ENCODE data around the gene DEDD2. TPM values are rescaled to one million over a fixed set of nuclear protein-coding genes. Genes with fewer than 3 reads are reported as not detected.

The DEDD2 gene
- total and polyA plus RNA-seq, 10 of the 15 experiments (the other 5 are each of a cell fraction or from before 2014, with no cell fraction given): 2.5 to 24.7 (median 17.6) TPM

- in situ Hi-C loops (cut with MboI) (no loop called here), intact Hi-C loops (cut with micrococcal nuclease; ENCODE audit: unreplicated experiment) (no loop called here)
- Histone ChIP-seq H3K36me3 (ENCODE audit: control insufficient read depth in 2 of 2, insufficient read depth in 2 of 2, low read length in 1 of 2) (no peaks in the 10 kb centered on the region), H3K9me3 (replicated peaks; ENCODE audit: control insufficient read depth, insufficient read depth, low read length) (no peaks in the 10 kb centered on the region), H3K4me3 (no peak overlapping the region), H3K4me1 (ENCODE audit: control insufficient read depth, insufficient read depth, low read length) (no peaks in the 10 kb centered on the region), H3K9ac (ENCODE audit: control insufficient read depth, insufficient read depth, low read length) (no peak overlapping the region), H2AFZ (ENCODE audit: control insufficient read depth, low read depth, low read length) (no peak overlapping the region), H3K27ac (ENCODE audit: control insufficient read depth, insufficient read depth) (no peak overlapping the region), H3K79me2 (ENCODE audit: control insufficient read depth, insufficient read depth, low read length) (no peaks in the 10 kb centered on the region), H3K4me2 (ENCODE audit: control insufficient read depth, insufficient read depth) (no peak overlapping the region), H4K20me1 (ENCODE audit: control insufficient read depth, insufficient read depth) (no peaks in the 10 kb centered on the region; the same call in 1 of the 2 replicates), H3K27me3 (replicated peaks in 1 of 2; ENCODE audit: control insufficient read depth in 2 of 2, insufficient read depth in 2 of 2, low read length in 1 of 2) (peaks cover 10 to 32% of the 10 kb centered on the region in 2 experiments)
- BruUV-seq (replicated peaks): no TSS peak
- CTCF ChIA-PET: interaction anchor here (1.7 kb wide), 1 partner anchor 122 kb away, joined by 4 read pairs; no protein-coding TSS in a partner anchor
- 49% methylated on average over 11 of the region's 11 CpGs for WGBS (ENCODE audit: insufficient coverage, insufficient replicate concordance, low lambda C conversion rate, missing lambda C conversion rate)
- TF ChIP-seq ZBTB40 (IDR thresholded peaks at IDR 0.05; ENCODE audit: borderline replicate concordance) (no peak), ZBED1 (IDR thresholded peaks at IDR 0.05; ENCODE audit: borderline replicate concordance) (no peak), TCF12 (IDR thresholded peaks at IDR 0.05; ENCODE audit: low read depth, low read length) (no peak), NFIC (IDR thresholded peaks at IDR 0.05; ENCODE audit: low read depth, low read length) (no peak), RFX5 (IDR thresholded peaks at IDR 0.05; ENCODE audit: low read depth, low read length) (no peak), NRF1 (conservative IDR thresholded peaks at IDR 0.05; ENCODE audit: low read depth, low read length) (no peak), MYB (IDR thresholded peaks at IDR 0.05; ENCODE audit: borderline replicate concordance, low read depth, low read length) (no peak), ZBTB11 (CRISPR knock-in tag; IDR thresholded peaks at IDR 0.05) (no peak), SRF (IDR thresholded peaks at IDR 0.05; ENCODE audit: low read depth in 2 of 2, low read length in 2 of 2) (no peak)
- no peak for FAIRE-seq
- SMC1A ChIA-PET (ENCODE audit: uncharacterized antibody, unreplicated experiment): no interaction called here
- POLR2A ChIA-PET: no interaction called here
- ATAC-seq: no peak
- DNase-seq (ENCODE audit: low read depth, low spot score): no peak
- RAD21 ChIA-PET (ENCODE audit: unreplicated experiment): no interaction called here
These were observed 43.3 kb downstream of the DEDD2 start for GRCh38 chr19:42174188-42174587.

Measured in GM12878 (cell line).